CD8-positive, alpha-beta memory T cell (primary cell): ENCODE results near the gene EIF2AK3. TPM values are rescaled to one million over a fixed set of nuclear protein-coding genes. Genes with fewer than 3 reads are reported as not detected.

ENCODE experiments used
- CTCF ChIA-PET: fragments of 350-600 bp; sonication (Branson Sonifier 250); formaldehyde crosslinking; loops from one replicate; lab custom pipeline; 2021; ENCODE audit warnings: antibody characterized with exemption; lab: Charles Lee
- POLR2A ChIA-PET: fragments of 350-600 bp; sonication (Branson Sonifier 250); formaldehyde crosslinking; loops from one replicate; lab custom pipeline; 2021; ENCODE audit warnings: antibody characterized with exemption; lab: Charles Lee
- DNase-seq, 5 donors: peaks; one replicate each; pipeline versions ENCODE4 v3.0.0 to v3.0.0-alpha.2; 2020 to 2022; ENCODE audit warnings: mixed read lengths in 1 of 5
- H3K27ac ChIP-seq: one replicate; pipeline ENCODE4 v1.7.0; 2013; ENCODE audit warnings: low read depth, mild to moderate bottlenecking, low read length, moderate library complexity
- H3K27me3 ChIP-seq: 2 replicates; pipeline ENCODE4 v1.7.0; 2013; ENCODE audit warnings: low read length, mild to moderate bottlenecking; ENCODE audit not compliant: insufficient read depth, poor library complexity, severe bottlenecking
- H3K36me3 ChIP-seq: 2 replicates; pipeline ENCODE4 v1.7.0; 2013; ENCODE audit warnings: mild to moderate bottlenecking, low read length, moderate library complexity; ENCODE audit not compliant: insufficient read depth
- H3K4me1 ChIP-seq: 2 replicates; pipeline ENCODE4 v1.7.0; 2013; ENCODE audit warnings: mild to moderate bottlenecking, low read length, moderate library complexity; ENCODE audit not compliant: insufficient read depth
- H3K4me3 ChIP-seq: 2 replicates; pipeline ENCODE4 v1.7.0; 2013; ENCODE audit warnings: mild to moderate bottlenecking, low read length
- H3K9me3 ChIP-seq: 2 replicates; pipeline ENCODE4 v1.7.0; 2013; ENCODE audit warnings: mild to moderate bottlenecking, low read length
- H3K27ac Mint-ChIP-seq, 8 donors: one replicate each; pipeline ENCODE4 v1.8.0; 2020 to 2021; ENCODE audit warnings: mixed read lengths in 8 of 8, mild to moderate bottlenecking in 6 of 8, inconsistent platforms in 3 of 8, moderate library complexity in 3 of 8
- H3K27me3 Mint-ChIP-seq, 2 donors: one replicate each; pipeline ENCODE4 v1.8.0; 2020 to 2021; ENCODE audit warnings: mixed read lengths in 2 of 2, mild to moderate bottlenecking in 1 of 2, moderate library complexity in 1 of 2
- H3K36me3 Mint-ChIP-seq, 3 donors: one replicate each; pipeline ENCODE4 v1.8.0; 2020 to 2021; ENCODE audit warnings: mixed read lengths in 3 of 3, inconsistent platforms in 1 of 3, mild to moderate bottlenecking in 1 of 3
- H3K4me1 Mint-ChIP-seq, 3 donors: one replicate each; pipeline ENCODE4 v1.8.0; 2020 to 2021; ENCODE audit warnings: mixed read lengths in 3 of 3, inconsistent platforms in 1 of 3, mild to moderate bottlenecking in 1 of 3
- H3K4me3 Mint-ChIP-seq, 7 donors: one replicate each; pipeline ENCODE4 v1.8.0; 2020 to 2021; ENCODE audit warnings: mixed read lengths in 7 of 7, mild to moderate bottlenecking in 6 of 7, moderate library complexity in 4 of 7, inconsistent platforms in 2 of 7
- H3K9me3 Mint-ChIP-seq, 5 donors: one replicate each; pipeline ENCODE4 v1.8.0; 2020 to 2022; ENCODE audit warnings: mixed read lengths in 5 of 5, mild to moderate bottlenecking in 3 of 5, moderate library complexity in 2 of 5, inconsistent platforms in 1 of 5
- polyA plus RNA-seq: library from polyadenylated mRNA; unstranded; fragments of 300-500 nt; fragmentation: Illumina TruSeq; gene quantifications from one replicate; pipeline ENCODE4 v1.2.3, GENCODE V29; 2021
- total RNA-seq, 2 experiments: library from RNA; stranded (reverse); gene quantifications; one replicate each; pipeline ENCODE4 v1.2.3, GENCODE V29; 2021

EIF2AK3 gene
- total and polyA plus RNA-seq, 3 experiments from 2014 or later: 10.2 to 15.0 (median 13.0) TPM

DNA sequence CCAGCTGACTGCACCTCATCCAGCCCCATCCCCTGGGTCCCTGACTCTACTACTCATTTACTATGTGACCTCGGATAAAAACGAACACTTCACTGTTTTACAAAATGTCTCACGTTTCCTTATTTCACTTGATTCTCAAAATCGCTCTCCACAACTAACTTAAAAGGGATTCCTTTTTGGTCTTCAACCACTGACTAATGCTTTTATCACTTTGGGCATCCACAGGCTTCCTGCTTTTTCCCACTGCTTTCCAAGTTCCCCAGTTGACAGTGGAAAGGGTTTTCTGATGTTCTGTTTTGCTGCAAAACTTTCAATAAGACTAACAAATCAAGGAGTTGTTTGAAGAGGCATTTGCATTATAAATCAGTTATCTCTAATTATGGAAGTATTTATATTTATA, 24.1 kb downstream of the EIF2AK3 start:
- H3K36me3 ChIP-seq: no peaks in the 10 kb centered on the region
- Mint-ChIP-seq H3K9me3 (no peaks in the 10 kb centered on the region), H3K4me1 (peaks cover 26 to 58% (median 54%) of the 10 kb centered on the region in 3 donors), H3K27ac (peak overlapping the region in 1 of 8 donors; percentile 13), H3K27me3 (no peaks in the 10 kb centered on the region), H3K4me3 (no peak overlapping the region), H3K36me3 (peaks cover 0 to 3% (median 3%) of the 10 kb centered on the region in 3 donors)
- H3K27me3 ChIP-seq: no peaks in the 10 kb centered on the region
- H3K4me1 ChIP-seq: peaks cover 10% of the 10 kb centered on the region
- H3K9me3 ChIP-seq: no peaks in the 10 kb centered on the region
- H3K27ac ChIP-seq: no peak overlapping the region
- DNase-seq: no peak
- ChIA-PET POLR2A (no interaction called here), CTCF (no interaction called here)
- no peak overlapping the region for H3K4me3 ChIP-seq

DNA sequence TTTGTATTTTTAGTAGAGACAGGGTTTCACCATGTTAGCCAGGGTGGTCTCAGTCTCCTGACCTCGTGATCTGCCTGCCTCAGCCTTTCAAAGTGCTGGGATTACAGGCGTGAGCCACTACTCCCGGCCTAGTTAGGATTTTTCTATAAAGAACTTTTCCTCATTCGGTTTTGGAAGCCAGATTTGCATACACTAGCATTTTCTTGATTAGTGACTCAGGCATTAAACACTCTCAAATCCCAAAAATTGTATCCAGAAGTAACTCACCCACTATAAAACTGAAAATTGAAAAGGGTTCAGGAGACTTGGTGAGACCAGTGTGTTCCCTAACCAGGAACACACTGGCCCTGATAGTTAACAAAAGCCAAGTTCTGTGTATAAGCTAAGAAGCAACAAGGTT, 25.2 kb downstream of the EIF2AK3 start:
- Mint-ChIP-seq H3K27me3 (no peaks in the 10 kb centered on the region), H3K4me3 (no peak overlapping the region), H3K4me1 (peaks cover 26 to 68% (median 53%) of the 10 kb centered on the region in 3 donors), H3K27ac (peak overlapping the region in 2 of 8 donors; percentile 10 to 17), H3K36me3 (peaks cover 0 to 3% (median 1%) of the 10 kb centered on the region in 3 donors), H3K9me3 (no peaks in the 10 kb centered on the region)
- ChIA-PET POLR2A (no interaction called here), CTCF (no interaction called here)
- no peak for DNase-seq
- H3K36me3 ChIP-seq: no peaks in the 10 kb centered on the region
- peaks cover 10% of the 10 kb centered on the region for H3K4me1 ChIP-seq
- H3K4me3 ChIP-seq: no peak overlapping the region
- H3K9me3 ChIP-seq: no peaks in the 10 kb centered on the region
- no peak overlapping the region for H3K27ac ChIP-seq
- no peaks in the 10 kb centered on the region for H3K27me3 ChIP-seq

DNA sequence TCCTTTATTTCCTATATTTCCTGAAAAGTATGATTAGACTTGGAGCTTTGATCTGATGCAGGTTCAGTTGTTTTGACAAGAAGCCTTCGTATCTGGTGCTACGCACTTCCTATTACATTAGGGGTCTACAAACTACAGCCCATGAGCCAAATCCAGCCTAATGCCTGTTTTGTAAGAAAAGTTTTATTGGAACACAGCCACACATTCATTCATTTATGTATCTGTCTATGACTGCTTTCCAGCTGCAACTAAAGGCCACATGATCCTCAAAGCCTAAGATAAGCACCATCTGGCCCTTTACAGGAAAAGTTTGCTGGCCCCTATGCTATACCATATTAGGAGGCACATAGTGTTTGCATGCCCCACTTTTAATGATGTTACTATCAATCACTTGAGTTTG, 26.0 kb downstream of the EIF2AK3 start:
- CTCF ChIA-PET: no interaction called here
- H3K27me3 Mint-ChIP-seq: no peaks in the 10 kb centered on the region
- H3K4me1 Mint-ChIP-seq: peaks cover 28 to 62% (median 51%) of the 10 kb centered on the region in 3 donors
- H3K27ac Mint-ChIP-seq: peak overlapping the region in 6 of 8 donors; percentile 14 to 44 (median 32)
- POLR2A ChIA-PET: no interaction called here
- H3K9me3 Mint-ChIP-seq: no peaks in the 10 kb centered on the region
- H3K36me3 ChIP-seq: no peaks in the 10 kb centered on the region
- no peaks in the 10 kb centered on the region for H3K9me3 ChIP-seq
- no peak for DNase-seq
- H3K4me1 ChIP-seq: peaks cover 10% of the 10 kb centered on the region
- no peak overlapping the region for H3K4me3 ChIP-seq
- H3K27me3 ChIP-seq: no peaks in the 10 kb centered on the region
- H3K36me3 Mint-ChIP-seq: peaks cover 0 to 3% (median 1%) of the 10 kb centered on the region in 3 donors
- H3K4me3 Mint-ChIP-seq: no peak overlapping the region
- H3K27ac ChIP-seq: no peak overlapping the region

DNA sequence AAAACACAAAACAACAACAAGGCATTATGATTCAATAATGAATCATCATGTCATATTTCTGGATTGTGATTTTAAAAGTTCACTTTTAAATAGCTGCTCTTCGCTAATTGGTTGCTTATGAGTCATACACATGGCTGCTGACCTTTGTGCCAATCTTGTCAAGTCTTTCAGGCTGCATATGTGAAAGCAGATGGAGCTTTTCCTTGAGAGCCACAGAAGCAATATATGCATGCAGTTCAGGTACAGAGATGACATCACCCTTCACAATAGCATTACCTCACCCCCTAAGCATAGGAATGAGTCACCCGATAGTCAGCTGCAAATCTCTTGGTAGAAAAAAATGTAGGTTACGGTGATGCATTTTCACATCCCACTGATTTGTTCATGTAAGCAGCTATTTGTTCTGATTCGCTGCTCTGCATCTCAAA, 27.2 kb downstream of the EIF2AK3 start:
- Mint-ChIP-seq H3K27ac (peak overlapping the region; percentile 3 to 90 (median 68)), H3K27me3 (no peaks in the 10 kb centered on the region), H3K4me3 (no peak overlapping the region), H3K9me3 (no peaks in the 10 kb centered on the region), H3K4me1 (peaks cover 28 to 62% (median 51%) of the 10 kb centered on the region in 3 donors), H3K36me3 (peaks cover 0 to 4% (median 4%) of the 10 kb centered on the region in 3 donors)
- Histone ChIP-seq H3K27ac (peak overlapping the region; percentile 7), H3K9me3 (no peaks in the 10 kb centered on the region), H3K4me3 (no peak overlapping the region), H3K36me3 (no peaks in the 10 kb centered on the region), H3K27me3 (no peaks in the 10 kb centered on the region), H3K4me1 (peaks cover 10% of the 10 kb centered on the region)
- DNase-seq: peak; percentile 10 to 70 (median 19)
- ChIA-PET CTCF (interaction anchor here (0.8 to 1.1 kb wide), 2 partner anchors 29 to 69 kb away, joined by 3 read pairs; no protein-coding TSS in a partner anchor), POLR2A (interaction anchor here (0.9 to 1.0 kb wide), 2 partner anchors 27 to 28 kb away, joined by 3 to 4 read pairs; partner anchors contain the start of gene EIF2AK3)

DNA sequence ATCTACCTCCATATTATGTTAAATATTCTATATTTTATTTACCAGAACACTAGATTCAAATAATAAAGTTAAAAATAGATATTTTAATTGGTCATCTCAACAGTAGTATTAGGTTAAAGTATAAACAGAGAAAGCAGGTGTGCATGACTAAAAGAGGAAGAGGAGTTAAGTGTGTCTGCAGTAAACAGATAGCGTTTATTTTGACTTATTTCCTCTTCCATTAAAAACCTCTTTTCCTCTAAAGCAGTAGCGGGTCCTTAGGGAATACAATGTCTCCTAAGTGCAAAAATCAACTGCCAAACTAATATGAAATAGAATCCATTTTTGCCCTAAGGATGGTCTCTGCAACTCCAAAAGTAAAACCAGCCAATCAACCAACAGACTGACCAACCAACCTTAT, 27.7 kb downstream of the EIF2AK3 start:
- Histone ChIP-seq H3K27me3 (no peaks in the 10 kb centered on the region), H3K4me3 (no peak overlapping the region), H3K9me3 (no peaks in the 10 kb centered on the region), H3K36me3 (no peaks in the 10 kb centered on the region), H3K4me1 (peaks cover 10% of the 10 kb centered on the region), H3K27ac (peak overlapping the region; percentile 7)
- POLR2A ChIA-PET: interaction anchor here (0.9 to 1.0 kb wide), 2 partner anchors 27 to 29 kb away, joined by 3 to 4 read pairs; partner anchors contain the start of gene EIF2AK3
- CTCF ChIA-PET: interaction anchor here (0.8 to 1.1 kb wide), 2 partner anchors 28 to 70 kb away, joined by 3 read pairs; no protein-coding TSS in a partner anchor
- no peak overlapping the region for H3K4me3 Mint-ChIP-seq
- H3K27me3 Mint-ChIP-seq: no peaks in the 10 kb centered on the region
- peaks cover 0 to 4% (median 4%) of the 10 kb centered on the region in 3 donors for H3K36me3 Mint-ChIP-seq
- peaks cover 28 to 62% (median 51%) of the 10 kb centered on the region in 3 donors for H3K4me1 Mint-ChIP-seq
- no peaks in the 10 kb centered on the region for H3K9me3 Mint-ChIP-seq
- DNase-seq: no peak
- peak overlapping the region in 3 of 8 donors; percentile 15 to 33 (median 32) for H3K27ac Mint-ChIP-seq

DNA sequence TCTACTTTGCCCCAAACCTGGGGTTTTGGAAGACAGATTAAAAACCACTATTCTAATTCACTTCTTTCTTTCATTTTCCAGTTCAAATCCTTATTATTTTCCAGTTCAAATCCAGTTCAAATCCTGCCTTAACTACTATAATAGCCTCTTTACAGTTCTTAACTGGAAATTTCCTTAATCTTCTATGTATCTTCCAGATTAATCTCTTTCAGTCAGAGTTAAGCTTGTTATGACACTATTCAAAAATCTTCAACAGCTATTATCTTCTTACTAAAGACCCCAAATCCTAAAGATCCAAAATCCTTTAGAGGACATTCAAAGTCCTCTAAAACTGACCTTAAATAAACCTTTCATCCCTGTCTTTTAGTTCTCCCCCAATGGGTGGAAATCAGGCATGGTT, 30.1 kb downstream of the EIF2AK3 start:
- Histone ChIP-seq H3K27ac (no peak overlapping the region), H3K4me1 (peaks cover 10% of the 10 kb centered on the region), H3K9me3 (no peaks in the 10 kb centered on the region), H3K4me3 (no peak overlapping the region), H3K27me3 (no peaks in the 10 kb centered on the region), H3K36me3 (no peaks in the 10 kb centered on the region)
- no peak for DNase-seq
- ChIA-PET POLR2A (no interaction called here), CTCF (interaction anchor here (1.0 kb wide), 1 partner anchor 74 kb away, joined by 3 read pairs; no protein-coding TSS in a partner anchor)
- Mint-ChIP-seq H3K27me3 (no peaks in the 10 kb centered on the region), H3K4me3 (no peak overlapping the region), H3K36me3 (peaks cover 0 to 27% (median 6%) of the 10 kb centered on the region in 3 donors), H3K27ac (peak overlapping the region in 2 of 8 donors; percentile 15 to 44), H3K9me3 (no peaks in the 10 kb centered on the region), H3K4me1 (peaks cover 16 to 41% (median 31%) of the 10 kb centered on the region in 3 donors)

DNA sequence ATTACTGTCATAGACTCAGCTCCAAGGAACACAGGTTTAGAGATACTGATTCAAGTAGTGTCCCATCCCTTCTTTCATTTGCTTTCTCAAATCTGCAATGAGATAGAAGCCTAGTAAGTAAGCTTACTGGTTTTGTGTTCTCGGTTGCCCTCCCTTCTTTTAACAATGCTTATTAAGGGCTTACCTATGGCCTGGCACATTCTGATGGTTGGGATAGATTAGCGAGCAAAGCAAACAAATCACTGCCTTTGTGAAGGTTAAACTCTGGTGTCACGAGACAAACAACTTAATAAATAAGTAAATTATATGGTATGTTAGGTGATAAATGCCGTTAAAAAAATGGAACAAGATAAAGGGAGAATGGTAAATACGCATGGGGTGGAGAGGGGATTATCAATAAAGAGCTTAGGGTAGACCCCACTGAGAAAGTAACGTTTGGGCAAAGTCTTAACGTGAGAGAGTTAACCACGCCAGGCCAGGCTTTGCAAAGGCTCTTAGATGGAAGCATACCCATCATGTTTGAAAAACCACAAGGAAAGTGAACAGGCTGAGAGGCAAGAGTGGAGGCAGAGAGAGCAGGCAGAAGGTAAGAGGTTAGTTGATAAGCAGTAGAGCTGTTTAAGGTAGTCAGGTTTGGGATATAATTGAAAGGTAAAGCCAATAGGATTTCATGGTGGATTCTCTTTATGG, 31.0 kb downstream of the EIF2AK3 start:
- H3K36me3 ChIP-seq: no peaks in the 10 kb centered on the region
- no peak overlapping the region for H3K4me3 Mint-ChIP-seq
- H3K9me3 Mint-ChIP-seq: no peaks in the 10 kb centered on the region
- no peaks in the 10 kb centered on the region for H3K9me3 ChIP-seq
- H3K27me3 ChIP-seq: no peaks in the 10 kb centered on the region
- POLR2A ChIA-PET: no interaction called here
- DNase-seq: no peak
- peak overlapping the region in 2 of 8 donors; percentile 9 to 28 for H3K27ac Mint-ChIP-seq
- no peaks in the 10 kb centered on the region for H3K27me3 Mint-ChIP-seq
- peaks cover 8% of the 10 kb centered on the region for H3K4me1 ChIP-seq
- peaks cover 0 to 32% (median 6%) of the 10 kb centered on the region in 3 donors for H3K36me3 Mint-ChIP-seq
- CTCF ChIA-PET: interaction anchor here (1.8 to 6.8 kb wide), 2 partner anchors 75 to 95 kb away, joined by 4 to 74 read pairs; partner anchors contain the start of gene RPIA
- H3K27ac ChIP-seq: no peak overlapping the region
- no peak overlapping the region for H3K4me3 ChIP-seq
- peaks cover 14 to 37% (median 28%) of the 10 kb centered on the region in 3 donors for H3K4me1 Mint-ChIP-seq

DNA sequence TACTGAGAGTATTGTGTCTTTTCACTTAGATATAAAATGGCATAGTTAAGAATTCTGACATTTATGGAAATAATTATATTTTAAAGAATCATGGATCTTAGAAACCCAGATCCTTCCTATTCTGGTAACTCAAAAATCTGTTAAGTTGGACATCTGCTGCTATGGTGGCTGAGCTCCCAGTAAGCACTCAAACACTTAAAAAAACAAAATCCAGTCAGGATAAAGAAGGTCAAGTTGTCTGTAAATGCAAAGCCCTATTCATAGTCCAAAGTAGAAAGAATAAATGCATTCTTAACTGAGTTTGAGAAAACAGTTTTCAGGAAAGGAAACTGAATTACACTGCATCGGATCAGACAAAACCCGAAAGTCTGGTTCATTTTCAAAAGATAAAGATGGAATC, 35.6 kb downstream of the EIF2AK3 start:
- Histone ChIP-seq H3K4me1 (no peaks in the 10 kb centered on the region), H3K4me3 (no peak overlapping the region), H3K36me3 (peaks cover 23% of the 10 kb centered on the region), H3K27ac (no peak overlapping the region), H3K27me3 (no peaks in the 10 kb centered on the region), H3K9me3 (no peaks in the 10 kb centered on the region)
- ChIA-PET POLR2A (no interaction called here), CTCF (interaction anchor here (1.4 to 6.8 kb wide), 2 partner anchors 9 to 80 kb away, joined by 3 to 74 read pairs; no protein-coding TSS in a partner anchor)
- Mint-ChIP-seq H3K27ac (no peak overlapping the region), H3K4me3 (no peak overlapping the region), H3K9me3 (no peaks in the 10 kb centered on the region), H3K36me3 (peaks cover 0 to 67% (median 21%) of the 10 kb centered on the region in 3 donors), H3K4me1 (peaks cover 2 to 7% (median 4%) of the 10 kb centered on the region in 3 donors), H3K27me3 (no peaks in the 10 kb centered on the region)
- no peak for DNase-seq
